ENCODE results near the gene LIN28A. TPM values are rescaled to one million over a fixed set of nuclear protein-coding genes. Genes with fewer than 3 reads are reported as not detected.

LIN28A gene
- total RNA-seq, 2 donors from 2014 or later: not detected

GRCh38 chr1:26399034-26399433 is 11.6 kb upstream of the LIN28A start:
- ATAC-seq (no peak), DNase-seq (no peak)
- no peak overlapping the region for H3K4me3 Mint-ChIP-seq
- H3K9me3 ChIP-seq (ENCODE audit: control insufficient read depth, low read length, poor library complexity, severe bottlenecking): no peaks in the 10 kb centered on the region
- H3K27me3 Mint-ChIP-seq: peaks cover 31% of the 10 kb centered on the region
- no peak overlapping the region for H3K27ac Mint-ChIP-seq
- peaks cover 2% of the 10 kb centered on the region for H3K36me3 Mint-ChIP-seq (ENCODE audit: low read depth)
- H3K4me1 Mint-ChIP-seq: peaks cover 4% of the 10 kb centered on the region

GRCh38 chr1:26401891-26402290 is 8.7 kb upstream of the LIN28A start:
- peaks cover 49% of the 10 kb centered on the region for H3K27me3 Mint-ChIP-seq

GRCh38 chr1:26403656-26404055 is 7.0 kb upstream of the LIN28A start:
- peaks cover 49% of the 10 kb centered on the region for H3K27me3 Mint-ChIP-seq
- ATAC-seq: no peak
- H3K27ac Mint-ChIP-seq: no peak overlapping the region
- no peak overlapping the region for H3K4me3 Mint-ChIP-seq
- peaks cover 3% of the 10 kb centered on the region for H3K4me1 Mint-ChIP-seq
- no peaks in the 10 kb centered on the region for H3K9me3 ChIP-seq (ENCODE audit: control insufficient read depth, low read length, poor library complexity, severe bottlenecking)
- H3K36me3 Mint-ChIP-seq (ENCODE audit: low read depth): peaks cover 2% of the 10 kb centered on the region
- no peak for DNase-seq

More at GRCh38 chr1:26401891-26402290, 8.7 kb upstream of the LIN28A start:
- H3K9me3 ChIP-seq (ENCODE audit: control insufficient read depth, low read length, poor library complexity, severe bottlenecking): no peaks in the 10 kb centered on the region
- DNase-seq (no peak), ATAC-seq (no peak)
- H3K4me3 Mint-ChIP-seq: no peak overlapping the region
- H3K4me1 Mint-ChIP-seq: no peaks in the 10 kb centered on the region
- peaks cover 2% of the 10 kb centered on the region for H3K36me3 Mint-ChIP-seq (ENCODE audit: low read depth)
- no peak overlapping the region for H3K27ac Mint-ChIP-seq

GRCh38 chr1:26404641-26405040 is 6.0 kb upstream of the LIN28A start:
- peaks cover 2% of the 10 kb centered on the region for H3K36me3 Mint-ChIP-seq (ENCODE audit: low read depth)
- H3K9me3 ChIP-seq (ENCODE audit: control insufficient read depth, low read length, poor library complexity, severe bottlenecking): no peaks in the 10 kb centered on the region
- no peak overlapping the region for H3K4me3 Mint-ChIP-seq
- peaks cover 55% of the 10 kb centered on the region for H3K27me3 Mint-ChIP-seq
- no peak for DNase-seq
- H3K4me1 Mint-ChIP-seq: peaks cover 9% of the 10 kb centered on the region
- no peak overlapping the region for H3K27ac Mint-ChIP-seq
- ATAC-seq: no peak

- peaks cover 54% of the 10 kb centered on the region for H3K27me3 Mint-ChIP-seq
- H3K36me3 Mint-ChIP-seq (ENCODE audit: low read depth): peaks cover 2% of the 10 kb centered on the region
- H3K9me3 ChIP-seq (ENCODE audit: control insufficient read depth, low read length, poor library complexity, severe bottlenecking): no peaks in the 10 kb centered on the region
- no peak overlapping the region for H3K4me3 Mint-ChIP-seq
- peaks cover 11% of the 10 kb centered on the region for H3K4me1 Mint-ChIP-seq
- no peak for DNase-seq
- no peak overlapping the region for H3K27ac Mint-ChIP-seq
- ATAC-seq: no peak
These were observed 5.2 kb upstream of the LIN28A start for GRCh38 chr1:26405281-26405915.

GRCh38 chr1:26408604-26409003 is 2.0 kb upstream of the LIN28A start:
- no peaks in the 10 kb centered on the region for H3K9me3 ChIP-seq (ENCODE audit: control insufficient read depth, low read length, poor library complexity, severe bottlenecking)
- peaks cover 61% of the 10 kb centered on the region for H3K27me3 Mint-ChIP-seq
- peaks cover 19% of the 10 kb centered on the region for H3K4me1 Mint-ChIP-seq
- H3K36me3 Mint-ChIP-seq (ENCODE audit: low read depth): peaks cover 3% of the 10 kb centered on the region
- DNase-seq: peak; percentile 59 to 78 (median 67)
- ATAC-seq: peak; percentile 93
- no peak overlapping the region for H3K27ac Mint-ChIP-seq
- H3K4me3 Mint-ChIP-seq: peak overlapping the region; percentile 51

GRCh38 chr1:26409191-26409807 is 1.3 kb upstream of the LIN28A start:
- no peaks in the 10 kb centered on the region for H3K9me3 ChIP-seq (ENCODE audit: control insufficient read depth, low read length, poor library complexity, severe bottlenecking)
- Mint-ChIP-seq H3K4me1 (peaks cover 19% of the 10 kb centered on the region), H3K4me3 (peak overlapping the region; percentile 53), H3K27me3 (peaks cover 61% of the 10 kb centered on the region), H3K27ac (no peak overlapping the region), H3K36me3 (ENCODE audit: low read depth) (peaks cover 3% of the 10 kb centered on the region)
- ATAC-seq (peak; percentile 7), DNase-seq (no peak)

GRCh38 chr1:26411624-26412074 is 1.0 kb downstream of the LIN28A start:
- peaks cover 55% of the 10 kb centered on the region for H3K27me3 Mint-ChIP-seq
- DNase-seq (no peak), ATAC-seq (no peak)
- no peaks in the 10 kb centered on the region for H3K9me3 ChIP-seq (ENCODE audit: control insufficient read depth, low read length, poor library complexity, severe bottlenecking)
- no peak overlapping the region for H3K27ac Mint-ChIP-seq
- peaks cover 3% of the 10 kb centered on the region for H3K36me3 Mint-ChIP-seq (ENCODE audit: low read depth)
- no peak overlapping the region for H3K4me3 Mint-ChIP-seq
- peaks cover 19% of the 10 kb centered on the region for H3K4me1 Mint-ChIP-seq

- H3K36me3 Mint-ChIP-seq (ENCODE audit: low read depth): peaks cover 3% of the 10 kb centered on the region
- DNase-seq (no peak), ATAC-seq (no peak)
- peaks cover 19% of the 10 kb centered on the region for H3K4me1 Mint-ChIP-seq
- H3K9me3 ChIP-seq (ENCODE audit: control insufficient read depth, low read length, poor library complexity, severe bottlenecking): no peaks in the 10 kb centered on the region
- no peak overlapping the region for H3K4me3 Mint-ChIP-seq
- H3K27me3 Mint-ChIP-seq: peaks cover 54% of the 10 kb centered on the region
- no peak overlapping the region for H3K27ac Mint-ChIP-seq
These were observed 1.7 kb downstream of the LIN28A start for GRCh38 chr1:26412180-26412840.

- no peak overlapping the region for H3K27ac Mint-ChIP-seq
- DNase-seq: no peak
- no peaks in the 10 kb centered on the region for H3K9me3 ChIP-seq (ENCODE audit: control insufficient read depth, low read length, poor library complexity, severe bottlenecking)
- H3K4me3 Mint-ChIP-seq: no peak overlapping the region
- peaks cover 54% of the 10 kb centered on the region for H3K27me3 Mint-ChIP-seq
- H3K4me1 Mint-ChIP-seq: peaks cover 19% of the 10 kb centered on the region
- ATAC-seq: no peak
- peaks cover 3% of the 10 kb centered on the region for H3K36me3 Mint-ChIP-seq (ENCODE audit: low read depth)
These were observed 2.4 kb downstream of the LIN28A start for GRCh38 chr1:26413031-26413430.

GRCh38 chr1:26417111-26417759 is 6.6 kb downstream of the LIN28A start:
- peaks cover 43% of the 10 kb centered on the region for H3K27me3 Mint-ChIP-seq
- no peak overlapping the region for H3K4me3 Mint-ChIP-seq
- no peaks in the 10 kb centered on the region for H3K36me3 Mint-ChIP-seq (ENCODE audit: low read depth)
- no peaks in the 10 kb centered on the region for H3K9me3 ChIP-seq (ENCODE audit: control insufficient read depth, low read length, poor library complexity, severe bottlenecking)
- no peaks in the 10 kb centered on the region for H3K4me1 Mint-ChIP-seq
- ATAC-seq (peak; percentile 100), DNase-seq (peak; percentile 68 to 88 (median 69))
- H3K27ac Mint-ChIP-seq: no peak overlapping the region

- no peaks in the 10 kb centered on the region for H3K4me1 Mint-ChIP-seq
- no peak overlapping the region for H3K27ac Mint-ChIP-seq
- H3K36me3 Mint-ChIP-seq (ENCODE audit: low read depth): no peaks in the 10 kb centered on the region
- no peak for ATAC-seq
- peaks cover 27% of the 10 kb centered on the region for H3K27me3 Mint-ChIP-seq
- H3K4me3 Mint-ChIP-seq: no peak overlapping the region
- no peaks in the 10 kb centered on the region for H3K9me3 ChIP-seq (ENCODE audit: control insufficient read depth, low read length, poor library complexity, severe bottlenecking)
- DNase-seq: no peak
These were observed 8.3 kb downstream of the LIN28A start for GRCh38 chr1:26418865-26419349.

GRCh38 chr1:26419494-26419893 is 8.9 kb downstream of the LIN28A start:
- Mint-ChIP-seq H3K27ac (no peak overlapping the region), H3K4me1 (no peaks in the 10 kb centered on the region), H3K27me3 (peaks cover 21% of the 10 kb centered on the region), H3K4me3 (no peak overlapping the region), H3K36me3 (ENCODE audit: low read depth) (no peaks in the 10 kb centered on the region)
- no peaks in the 10 kb centered on the region for H3K9me3 ChIP-seq (ENCODE audit: control insufficient read depth, low read length, poor library complexity, severe bottlenecking)
- ATAC-seq: no peak
- no peak for DNase-seq

All from T-helper 17 cell (primary cell).